HepG2 (cell line): ENCODE data around the gene MRPL9. TPM values are rescaled to one million over a fixed set of nuclear protein-coding genes. Genes with fewer than 3 reads are reported as not detected.

Experiments
- ATF7-NPFF ChIP-seq: sonication (generic); formaldehyde crosslinking; IDR thresholded peaks from 2 replicates; pipeline ENCODE4 v1.8.1; 2023; ENCODE audit warnings: mild to moderate bottlenecking, low read depth, missing genetic modification reagents, moderate library complexity
- BCL6 ChIP-seq: IDR thresholded peaks from 2 replicates; pipeline ENCODE4 v1.6.1; 2016; ENCODE audit warnings: missing genetic modification reagents, missing compliant biosample characterization
- CC2D1A ChIP-seq: sonication (generic); formaldehyde crosslinking; IDR thresholded peaks from 2 replicates; pipeline ENCODE4 v1.8.1; 2023; ENCODE audit warnings: mild to moderate bottlenecking, missing genetic modification reagents
- EED ChIP-seq: sonication (generic); formaldehyde crosslinking; IDR thresholded peaks from 2 replicates; pipeline ENCODE4 v1.5.0; 2020; ENCODE audit warnings: mild to moderate bottlenecking, missing genetic modification reagents
- EP300 ChIP-seq, 3 experiments: sonication (generic) in 1 of 3; formaldehyde crosslinking in 1 of 3; IDR thresholded peaks; 2 replicates each; pipeline versions ENCODE4 v1.5.1 to v1.6.1; 2011 to 2020; ENCODE audit warnings: low read depth in 2 of 3, low read length in 2 of 3, borderline replicate concordance in 1 of 3, improper control_type of control experiment in 1 of 3, mild to moderate bottlenecking in 1 of 3, missing genetic modification reagents in 1 of 3, moderate library complexity in 1 of 3
- FOXK1 ChIP-seq: sonication (generic); formaldehyde crosslinking; IDR thresholded peaks from 2 replicates; pipeline ENCODE4 v1.4.0; 2020; ENCODE audit warnings: low read depth, missing genetic modification reagents, borderline replicate concordance
- GTF2F1 ChIP-seq: fragments of 150-350 bp; IDR thresholded peaks from 2 replicates; pipeline ENCODE4 v1.6.1; 2014; ENCODE audit warnings: low read length
- HOXA3 ChIP-seq: sonication (generic); formaldehyde crosslinking; IDR thresholded peaks from 2 replicates; pipeline ENCODE4 v1.5.0; 2020; ENCODE audit warnings: missing genetic modification reagents
- KAT2B ChIP-seq: fragments of 150-350 bp; IDR thresholded peaks from 2 replicates; pipeline ENCODE4 v1.6.1; 2014; ENCODE audit warnings: low read depth, low read length, borderline replicate concordance
- KMT2B ChIP-seq: IDR thresholded peaks from 2 replicates; pipeline ENCODE4 v1.6.1; 2016; ENCODE audit warnings: missing genetic modification reagents, missing compliant biosample characterization
- RXRA ChIP-seq: sonication (generic); formaldehyde crosslinking; IDR thresholded peaks from 2 replicates; pipeline ENCODE4 v1.5.1; 2020; ENCODE audit warnings: missing genetic modification reagents
- SALL2 ChIP-seq: sonication (generic); formaldehyde crosslinking; IDR thresholded peaks from 2 replicates; pipeline ENCODE4 v1.8.1; 2023; ENCODE audit warnings: mild to moderate bottlenecking, missing genetic modification reagents, inconsistent platforms
- TOPORS ChIP-seq: sonication (generic); formaldehyde crosslinking; IDR thresholded peaks from 2 replicates; pipeline ENCODE4 v1.8.0; 2023; ENCODE audit warnings: mild to moderate bottlenecking, missing genetic modification reagents
- TSC22D2 ChIP-seq: sonication (generic); formaldehyde crosslinking; IDR thresholded peaks from 2 replicates; pipeline ENCODE4 v1.5.1; 2020; ENCODE audit warnings: missing genetic modification reagents, mild to moderate bottlenecking, borderline replicate concordance
- ZFP41 ChIP-seq: sonication (generic); formaldehyde crosslinking; IDR thresholded peaks from 2 replicates; pipeline ENCODE4 v1.4.0; 2020; ENCODE audit warnings: mild to moderate bottlenecking, missing genetic modification reagents, borderline replicate concordance
- ZNF251 ChIP-seq: sonication (generic); formaldehyde crosslinking; IDR thresholded peaks from 2 replicates; pipeline ENCODE4 v1.9.0; 2021; ENCODE audit warnings: mild to moderate bottlenecking, missing genetic modification reagents
- ZNF460 ChIP-seq: sonication (generic); formaldehyde crosslinking; IDR thresholded peaks from 2 replicates; pipeline ENCODE4 v1.5.1; 2020; ENCODE audit warnings: missing genetic modification reagents, mild to moderate bottlenecking, borderline replicate concordance
- polyA plus RNA-seq, 8 experiments: library from polyadenylated mRNA; depleted of rRNA in 3 of 8; stranded (reverse) in 7 of 8; unstranded in 1 of 8; fragments of >200 nt; fragmentation: Illumina TruSeq in 4 of 8; extraction: Trizol in 4 of 8; gene quantifications; 2 replicates each; pipeline versions ENCODE4 v1.2.1 to v1.2.3, GENCODE V29; 2011 to 2016; ENCODE audit warnings: low read depth in 4 of 8, missing spikeins in 1 of 8, mixed read lengths in 1 of 8; ENCODE audit not compliant: insufficient read depth in 1 of 8
- total RNA-seq, 5 experiments: library from RNA; depleted of rRNA; stranded (reverse); fragments of >200 nt; fragmentation: Illumina TruSeq; extraction: Trizol; gene quantifications; 2 replicates each; pipeline ENCODE4 v1.2.3, GENCODE V29; 2016; ENCODE audit warnings: low read depth in 1 of 5
- TF ChIP-seq, protein P1 (sequence below): sonication (generic); formaldehyde crosslinking; IDR thresholded peaks from 2 replicates; pipeline ENCODE4 v1.4.0; 2020; ENCODE audit warnings: mild to moderate bottlenecking, missing genetic modification reagents
- TF ChIP-seq, protein P2 (sequence below): sonication (generic); formaldehyde crosslinking; IDR thresholded peaks from 2 replicates; pipeline ENCODE4 v1.4.0; 2020; ENCODE audit warnings: low read depth, missing genetic modification reagents
- TF ChIP-seq, protein P3 (sequence below): IDR thresholded peaks from 2 replicates; pipeline ENCODE4 v1.6.1; 2016; ENCODE audit warnings: missing compliant biosample characterization, missing genetic modification reagents, borderline replicate concordance
- TF ChIP-seq, protein P4 (sequence below): sonication (generic); formaldehyde crosslinking; IDR thresholded peaks from 2 replicates; pipeline ENCODE4 v1.5.1; 2020; ENCODE audit warnings: mild to moderate bottlenecking, moderate library complexity, missing genetic modification reagents

The MRPL9 gene
- total and polyA plus RNA-seq, 2 of the 13 experiments (the other 11 are each of a cell fraction or from before 2014, with no cell fraction given), result 72.1 to 107 TPM

DNA sequence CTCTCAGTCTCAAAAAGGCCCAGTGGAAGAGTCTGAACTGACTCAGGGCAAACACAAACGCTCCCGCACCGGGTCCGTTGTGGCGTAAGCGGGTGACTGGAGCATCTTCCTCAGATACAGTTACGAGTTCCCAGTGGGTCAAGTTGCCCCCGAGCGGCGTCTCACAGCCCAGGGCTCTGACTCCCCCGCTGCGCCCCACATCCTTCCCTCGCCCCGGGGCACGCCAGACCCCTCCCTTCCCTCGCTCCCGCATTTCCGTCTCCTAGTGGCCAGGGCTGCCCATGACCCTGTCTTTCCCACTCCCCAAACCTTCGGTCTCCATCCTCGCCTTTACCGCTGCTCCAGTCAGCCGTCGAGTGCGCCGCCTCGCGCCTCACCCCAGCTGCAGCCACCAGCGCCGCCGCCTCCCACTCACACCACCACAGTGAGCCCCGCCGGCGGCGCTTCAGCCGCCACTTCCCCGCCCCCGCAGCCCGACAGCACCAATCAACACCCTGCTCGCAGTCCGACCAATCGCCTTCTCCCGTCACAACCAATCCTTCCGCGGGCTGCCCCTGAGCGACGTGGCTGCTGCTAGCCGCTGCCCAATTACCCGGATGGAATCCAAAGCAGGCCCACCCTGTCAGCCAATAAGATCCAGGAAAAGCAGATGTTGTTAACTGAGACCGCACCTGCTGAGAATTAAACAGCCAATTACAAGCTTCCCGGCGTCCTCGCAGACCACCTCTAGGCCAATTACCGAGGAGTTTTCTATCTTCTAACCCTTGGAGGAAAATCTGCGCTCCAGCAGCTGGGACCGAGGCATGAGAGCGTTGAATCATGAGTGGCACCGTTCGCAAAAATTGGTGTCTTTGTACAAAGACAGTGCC lies 27.0 kb upstream of the MRPL9 start, which contains the start of gene TDRKH (continued):
- TF ChIP-seq KMT2B (peak; percentile 85; the same call in 1 of the 2 replicates), ZFP41 (CRISPR knock-in tag) (peak; percentile 82; the same call in 1 of the 2 replicates), TOPORS (CRISPR knock-in tag) (peak; percentile 77; the same call in 1 of the 2 replicates), ZNF460 (CRISPR knock-in tag) (no peak), HOXA3 (CRISPR knock-in tag) (peak; percentile 56; the same call in 1 of the 2 replicates), ZNF251 (CRISPR knock-in tag) (no peak), BCL6 (CRISPR knock-in tag) (peak; percentile 24; the same call in 1 of the 2 replicates), SALL2 (peak; percentile 72; the same call in 1 of the 2 replicates), GTF2F1 (no peak), EED (peak; percentile 95), CC2D1A (CRISPR knock-in tag) (no peak), RXRA (CRISPR knock-in tag) (peak; percentile 58; the same call in 1 of the 2 replicates), EP300 (IDR thresholded peaks at IDR 0.05; ENCODE audit: low read depth in 2 of 2, low read length in 2 of 2) (0 out of 4 replicates have a peak, but pooled peaks of 1 of the 2 experiments have one; percentile 1), EP300 (CRISPR knock-in tag; IDR thresholded peaks at IDR 0.05; ENCODE audit: borderline replicate concordance) (peak; percentile 32; the same call in 1 of the 2 replicates), ATF7-NPFF (CRISPR knock-in tag) (peak; percentile 95), FOXK1 (peak; percentile 82; the same call in 1 of the 2 replicates), KAT2B (no peak), TSC22D2 (CRISPR knock-in tag) (peak; percentile 77; the same call in 1 of the 2 replicates)
- TF ChIP-seq, protein P1, sequence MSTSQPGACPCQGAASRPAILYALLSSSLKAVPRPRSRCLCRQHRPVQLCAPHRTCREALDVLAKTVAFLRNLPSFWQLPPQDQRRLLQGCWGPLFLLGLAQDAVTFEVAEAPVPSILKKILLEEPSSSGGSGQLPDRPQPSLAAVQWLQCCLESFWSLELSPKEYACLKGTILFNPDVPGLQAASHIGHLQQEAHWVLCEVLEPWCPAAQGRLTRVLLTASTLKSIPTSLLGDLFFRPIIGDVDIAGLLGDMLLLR, result peak; percentile 84
- TF ChIP-seq, protein P2, sequence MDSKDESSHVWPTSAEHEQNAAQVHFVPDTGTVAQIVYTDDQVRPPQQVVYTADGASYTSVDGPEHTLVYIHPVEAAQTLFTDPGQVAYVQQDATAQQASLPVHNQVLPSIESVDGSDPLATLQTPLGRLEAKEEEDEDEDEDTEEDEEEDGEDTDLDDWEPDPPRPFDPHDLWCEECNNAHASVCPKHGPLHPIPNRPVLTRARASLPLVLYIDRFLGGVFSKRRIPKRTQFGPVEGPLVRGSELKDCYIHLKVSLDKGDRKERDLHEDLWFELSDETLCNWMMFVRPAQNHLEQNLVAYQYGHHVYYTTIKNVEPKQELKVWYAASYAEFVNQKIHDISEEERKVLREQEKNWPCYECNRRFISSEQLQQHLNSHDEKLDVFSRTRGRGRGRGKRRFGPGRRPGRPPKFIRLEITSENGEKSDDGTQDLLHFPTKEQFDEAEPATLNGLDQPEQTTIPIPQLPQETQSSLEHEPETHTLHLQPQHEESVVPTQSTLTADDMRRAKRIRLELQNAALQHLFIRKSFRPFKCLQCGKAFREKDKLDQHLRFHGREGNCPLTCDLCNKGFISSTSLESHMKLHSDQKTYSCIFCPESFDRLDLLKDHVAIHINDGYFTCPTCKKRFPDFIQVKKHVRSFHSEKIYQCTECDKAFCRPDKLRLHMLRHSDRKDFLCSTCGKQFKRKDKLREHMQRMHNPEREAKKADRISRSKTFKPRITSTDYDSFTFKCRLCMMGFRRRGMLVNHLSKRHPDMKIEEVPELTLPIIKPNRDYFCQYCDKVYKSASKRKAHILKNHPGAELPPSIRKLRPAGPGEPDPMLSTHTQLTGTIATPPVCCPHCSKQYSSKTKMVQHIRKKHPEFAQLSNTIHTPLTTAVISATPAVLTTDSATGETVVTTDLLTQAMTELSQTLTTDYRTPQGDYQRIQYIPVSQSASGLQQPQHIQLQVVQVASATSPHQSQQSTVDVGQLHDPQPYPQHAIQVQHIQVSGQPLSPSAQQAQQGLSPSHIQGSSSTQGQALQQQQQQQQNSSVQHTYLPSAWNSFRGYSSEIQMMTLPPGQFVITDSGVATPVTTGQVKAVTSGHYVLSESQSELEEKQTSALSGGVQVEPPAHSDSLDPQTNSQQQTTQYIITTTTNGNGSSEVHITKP (CRISPR knock-in tag), result 0 out of 2 replicates have a peak, but pooled peaks have one; percentile 5
- TF ChIP-seq, protein P3, sequence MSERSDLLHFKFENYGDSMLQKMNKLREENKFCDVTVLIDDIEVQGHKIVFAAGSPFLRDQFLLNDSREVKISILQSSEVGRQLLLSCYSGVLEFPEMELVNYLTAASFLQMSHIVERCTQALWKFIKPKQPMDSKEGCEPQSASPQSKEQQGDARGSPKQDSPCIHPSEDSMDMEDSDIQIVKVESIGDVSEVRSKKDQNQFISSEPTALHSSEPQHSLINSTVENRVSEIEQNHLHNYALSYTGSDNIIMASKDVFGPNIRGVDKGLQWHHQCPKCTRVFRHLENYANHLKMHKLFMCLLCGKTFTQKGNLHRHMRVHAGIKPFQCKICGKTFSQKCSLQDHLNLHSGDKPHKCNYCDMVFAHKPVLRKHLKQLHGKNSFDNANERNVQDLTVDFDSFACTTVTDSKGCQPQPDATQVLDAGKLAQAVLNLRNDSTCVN (CRISPR knock-in tag), result peak; percentile 49; the same call in 1 of the 2 replicates
- TF ChIP-seq, protein P4, sequence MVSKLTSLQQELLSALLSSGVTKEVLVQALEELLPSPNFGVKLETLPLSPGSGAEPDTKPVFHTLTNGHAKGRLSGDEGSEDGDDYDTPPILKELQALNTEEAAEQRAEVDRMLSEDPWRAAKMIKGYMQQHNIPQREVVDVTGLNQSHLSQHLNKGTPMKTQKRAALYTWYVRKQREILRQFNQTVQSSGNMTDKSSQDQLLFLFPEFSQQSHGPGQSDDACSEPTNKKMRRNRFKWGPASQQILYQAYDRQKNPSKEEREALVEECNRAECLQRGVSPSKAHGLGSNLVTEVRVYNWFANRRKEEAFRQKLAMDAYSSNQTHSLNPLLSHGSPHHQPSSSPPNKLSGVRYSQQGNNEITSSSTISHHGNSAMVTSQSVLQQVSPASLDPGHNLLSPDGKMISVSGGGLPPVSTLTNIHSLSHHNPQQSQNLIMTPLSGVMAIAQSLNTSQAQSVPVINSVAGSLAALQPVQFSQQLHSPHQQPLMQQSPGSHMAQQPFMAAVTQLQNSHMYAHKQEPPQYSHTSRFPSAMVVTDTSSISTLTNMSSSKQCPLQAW (CRISPR knock-in tag), result peak; percentile 75
